Esophagus squamous epithelium (tissue), 5 donors: ENCODE measurements around the gene MTHFSD. TPM values are rescaled to one million over a fixed set of nuclear protein-coding genes. Genes with fewer than 3 reads are reported as not detected.

Source experiments
- DNase-seq: peaks from one replicate; lab custom pipeline; 2025; lab: John Stamatoyannopoulos, UW
- H3K27ac ChIP-seq, 4 donors: fragments of 200-600 bp; sonication (generic); one replicate each; pipeline ENCODE4 v1.5.1; 2016 to 2019; ENCODE audit warnings: mild to moderate bottlenecking in 1 of 4
- H3K27me3 ChIP-seq, 4 donors: fragments of 200-600 bp; sonication (generic); 1 replicate in 3 of 4; 2 replicates in 1 of 4; pipeline versions ENCODE4 v1.5.1 to v1.6.0; 2017 to 2021; ENCODE audit warnings: antibody characterized with exemption in 1 of 4
- H3K36me3 ChIP-seq, 3 donors: fragments of 200-600 bp; sonication (generic); one replicate each; pipeline ENCODE4 v1.5.1; 2016 to 2019
- H3K4me1 ChIP-seq, 3 donors: fragments of 200-600 bp; sonication (generic); one replicate each; pipeline ENCODE4 v1.5.1; 2017 to 2019
- H3K4me3 ChIP-seq, 4 donors: fragments of 200-600 bp; sonication (generic); 1 replicate in 3 of 4; 2 replicates in 1 of 4; pipeline ENCODE4 v1.5.1; 2016 to 2019; ENCODE audit warnings: mild to moderate bottlenecking in 2 of 4, moderate library complexity in 1 of 4
- H3K9me3 ChIP-seq, 3 donors: fragments of 200-600 bp; sonication (generic); one replicate each; pipeline ENCODE4 v1.5.1; 2016 to 2019
- CTCF ChIP-seq, 6 experiments: fragments of 450-650 bp in 4 of 6; fragments of 200-600 bp in 2 of 6; sonication (generic) in 2 of 6; IDR thresholded peaks; one replicate each; pipeline ENCODE4 v1.5.1; 2016 to 2019; ENCODE audit warnings: antibody characterized with exemption in 6 of 6, mild to moderate bottlenecking in 4 of 6, moderate library complexity in 4 of 6
- POLR2A ChIP-seq, 4 donors: fragments of 450-650 bp; IDR thresholded peaks; one replicate each; pipeline ENCODE4 v1.6.1; 2017; ENCODE audit warnings: antibody characterized with exemption in 4 of 4, mild to moderate bottlenecking in 4 of 4, moderate library complexity in 3 of 4
- WGBS, 2 donors: methylation state at CpG; one replicate each; pipeline ENCODE4 v1.1.5; 2018; 5-methylcytosine and 5-hydroxymethylcytosine counted together
- intact Hi-C: fragments of 100-400 bp; cut with DNase I; formaldehyde crosslinking; loops from one replicate; pipeline ENCODE4 v1.15.0; 2022
- total RNA-seq, 4 donors: library from RNA; depleted of rRNA; stranded (reverse); fragments of >200 nt; gene quantifications; one replicate each; pipeline ENCODE4 v1.1.0, GENCODE V29; 2016
- donor health status: DM: yes; HTN: yes; CAD: no.

MTHFSD gene
- total RNA-seq, 4 donors from 2014 or later = 10.7 to 17.7 (median 14.8) TPM

GRCh38 chr16:86533076-86533475 lies 22.0 kb downstream of the MTHFSD start:
- H3K27ac ChIP-seq = no peak overlapping the region
- TF ChIP-seq CTCF (IDR thresholded peaks at IDR 0.05) = no peak
- no peak for TF ChIP-seq POLR2A (IDR thresholded peaks at IDR 0.05)
- intact Hi-C loops = no loop called here
- no peaks in the 10 kb centered on the region for H3K27me3 ChIP-seq
- 90 to 94% methylated on average over 7 to 8 of the region's 8 CpGs for WGBS, 2 donors
- H3K4me3 ChIP-seq = no peak overlapping the region
- no peak for DNase-seq
- no peaks in the 10 kb centered on the region for H3K9me3 ChIP-seq
- peaks cover 0 to 65% (median 0%) of the 10 kb centered on the region in 3 donors for H3K36me3 ChIP-seq
- H3K4me1 ChIP-seq = peaks cover 0 to 16% (median 0%) of the 10 kb centered on the region in 3 donors

GRCh38 chr16:86532526-86532815 lies 22.6 kb downstream of the MTHFSD start:
- H3K9me3 ChIP-seq = no peaks in the 10 kb centered on the region
- H3K27ac ChIP-seq = no peak overlapping the region
- intact Hi-C loops = no loop called here
- DNase-seq = no peak
- H3K27me3 ChIP-seq = no peaks in the 10 kb centered on the region
- H3K4me3 ChIP-seq = no peak overlapping the region
- peaks cover 0 to 16% (median 0%) of the 10 kb centered on the region in 3 donors for H3K4me1 ChIP-seq
- WGBS, 2 donors = 95% methylated on average over 6 of the region's 7 CpGs; no CpG with 5 or more reads in 1 of the 2 donors
- H3K36me3 ChIP-seq = peaks cover 0 to 59% (median 0%) of the 10 kb centered on the region in 3 donors
- no peak for TF ChIP-seq CTCF (IDR thresholded peaks at IDR 0.05)
- TF ChIP-seq POLR2A (IDR thresholded peaks at IDR 0.05) = no peak

GRCh38 chr16:86531641-86532525 lies 23.2 kb downstream of the MTHFSD start:
- Histone ChIP-seq H3K27ac (peak overlapping the region; percentile 42 to 75 (median 64)), H3K36me3 (peaks cover 0 to 53% (median 0%) of the 10 kb centered on the region in 3 donors)

GRCh38 chr16:86531191-86531545 lies 23.9 kb downstream of the MTHFSD start:
- Histone ChIP-seq H3K4me3 (no peak overlapping the region), H3K27ac (peak overlapping the region; percentile 42 to 75 (median 64)), H3K9me3 (no peaks in the 10 kb centered on the region), H3K4me1 (peaks cover 0 to 16% (median 0%) of the 10 kb centered on the region in 3 donors), H3K36me3 (peaks cover 0 to 46% (median 0%) of the 10 kb centered on the region in 3 donors), H3K27me3 (no peaks in the 10 kb centered on the region)
- WGBS, 2 donors = 54 to 72% methylated on average over 4 to 6 of the region's 7 CpGs
- no peak for DNase-seq
- TF ChIP-seq CTCF (IDR thresholded peaks at IDR 0.05) = no peak
- TF ChIP-seq POLR2A (IDR thresholded peaks at IDR 0.05) = no peak
- intact Hi-C loops = no loop called here

More at GRCh38 chr16:86531641-86532525, 23.2 kb downstream of the MTHFSD start:
- TF ChIP-seq CTCF (IDR thresholded peaks at IDR 0.05) = no peak
- TF ChIP-seq POLR2A (IDR thresholded peaks at IDR 0.05) = no peak
- no peaks in the 10 kb centered on the region for H3K9me3 ChIP-seq
- 60 to 97% methylated on average over 1 to 5 of the region's 49 CpGs for WGBS, 2 donors
- H3K4me3 ChIP-seq = no peak overlapping the region
- no peak for DNase-seq
- H3K4me1 ChIP-seq = peaks cover 0 to 16% (median 0%) of the 10 kb centered on the region in 3 donors
- H3K27me3 ChIP-seq = no peaks in the 10 kb centered on the region
- intact Hi-C loops = no loop called here
